ENCODE results near the gene C20orf204.

- TF ChIP-seq POLR2AphosphoS5 (IDR thresholded peaks at IDR 0.05; ENCODE audit: low read depth, low read length): no peak
- TF ChIP-seq CTCF (IDR thresholded peaks at IDR 0.05; ENCODE audit: control extremely low read depth in 1 of 3, insufficient read depth in 1 of 3, low read depth in 1 of 3, low read length in 3 of 3): no peak
- TF ChIP-seq YY1 (IDR thresholded peaks at IDR 0.05; ENCODE audit: low read depth, low read length): no peak
- no peak for TF ChIP-seq HDAC6 (IDR thresholded peaks at IDR 0.05; ENCODE audit: low read depth, low read length)
- TF ChIP-seq TAF1 (IDR thresholded peaks at IDR 0.05; ENCODE audit: low read depth, low read length): no peak
- no peak for TF ChIP-seq PHF8 (conservative IDR thresholded peaks at IDR 0.05; ENCODE audit: low read depth, low read length)
- TF ChIP-seq HDAC2 (IDR thresholded peaks at IDR 0.05; ENCODE audit: borderline replicate concordance in 1 of 2, low read depth in 2 of 2, low read length in 2 of 2): no peak
These were observed 3.0 kb upstream of the C20orf204 start for GRCh38 chr20:64032706-64033624.
